Activated T-helper 2 cell treated with anti-CD3 and anti-CD28 coated beads, Interferon-gamma antibody, Interleukin-2, Interleukin-4, amounts not matched to agents 10 μg/mL and 5 μg/mL and 100 μg/mL, durations not matched to agents 14 hours and 24 hours and 36 hours (primary cell): ENCODE measurements around the gene SLC8A1. TPM values are rescaled to one million over a fixed set of nuclear protein-coding genes. Genes with fewer than 3 reads are reported as not detected.

Experiments
- DNase-seq: peaks from one replicate; pipeline ENCODE4 v3.0.0; 2021; ENCODE audit warnings: low spot score
- H3K27ac Mint-ChIP-seq: one replicate; pipeline ENCODE4 v1.8.0; 2021; ENCODE audit warnings: mixed read lengths
- H3K27me3 Mint-ChIP-seq: one replicate; pipeline ENCODE4 v1.8.0; 2021; ENCODE audit warnings: low read depth, mixed read lengths
- H3K36me3 Mint-ChIP-seq: one replicate; pipeline ENCODE4 v1.8.0; 2021; ENCODE audit warnings: low read depth, mixed read lengths
- H3K4me1 Mint-ChIP-seq: one replicate; pipeline ENCODE4 v1.8.0; 2021; ENCODE audit warnings: low read depth, mixed read lengths
- H3K4me3 Mint-ChIP-seq: one replicate; pipeline ENCODE4 v1.8.0; 2021; ENCODE audit warnings: low read depth, mild to moderate bottlenecking, moderate library complexity, mixed read lengths
- H3K9me3 Mint-ChIP-seq: one replicate; pipeline ENCODE4 v1.8.0; 2021; ENCODE audit warnings: mixed read lengths
- intact Hi-C: fragments of 100-400 bp; cut with micrococcal nuclease; formaldehyde crosslinking; loops from one replicate; pipeline ENCODE4 v1.15.1; 2023
- total RNA-seq: library from RNA; stranded (reverse); gene quantifications from 2 replicates; pipeline ENCODE4 v1.2.3, GENCODE V29; 2022

SLC8A1 gene
- total RNA-seq, 1 donor from 2014 or later: 5.5 TPM

DNA sequence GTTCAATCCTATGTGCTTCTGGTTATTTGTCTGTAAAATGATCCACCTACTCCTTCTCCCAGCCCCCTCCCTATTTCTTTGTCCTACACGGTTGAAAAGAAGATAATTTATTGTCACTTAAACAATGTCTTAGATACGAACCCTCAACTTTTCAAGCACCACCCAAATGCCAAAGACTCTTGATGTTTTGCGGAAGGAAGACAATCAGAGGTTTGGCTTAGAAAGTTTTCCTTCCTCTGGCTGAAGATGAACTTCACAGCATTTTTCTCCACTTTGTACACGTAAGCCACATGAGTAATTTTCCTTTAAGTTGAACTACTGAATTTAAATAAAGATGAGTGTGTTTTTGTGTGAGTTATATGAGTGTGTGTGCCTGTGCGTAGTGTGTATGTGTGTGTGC is 25.5 kb upstream of the SLC8A1 start:
- DNase-seq: no peak
- Mint-ChIP-seq H3K36me3 (no peaks in the 10 kb centered on the region), H3K27ac (no peak overlapping the region), H3K27me3 (peaks cover 2% of the 10 kb centered on the region), H3K9me3 (no peaks in the 10 kb centered on the region), H3K4me3 (no peak overlapping the region), H3K4me1 (peaks cover 1% of the 10 kb centered on the region)
- intact Hi-C loops: no loop called here

DNA sequence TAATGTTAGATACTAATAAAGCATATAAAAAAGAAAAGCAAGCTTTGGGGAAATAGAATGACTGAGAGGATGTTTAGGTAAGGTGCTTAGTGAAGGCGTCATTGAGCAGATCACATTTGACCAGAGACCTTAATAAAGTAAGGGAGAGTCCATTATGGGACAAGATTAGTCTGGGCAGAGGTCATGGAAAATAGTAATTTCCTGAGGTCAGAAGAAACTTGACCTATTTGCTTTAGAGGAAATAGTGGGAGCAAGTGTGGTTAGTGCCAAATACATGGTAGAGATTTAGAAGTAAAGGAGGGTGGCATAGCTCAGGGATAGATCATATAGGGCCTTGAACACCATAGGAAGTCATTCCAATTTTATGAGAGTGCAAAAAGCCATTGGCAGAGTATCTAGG is 24.5 kb upstream of the SLC8A1 start:
- no peaks in the 10 kb centered on the region for H3K9me3 Mint-ChIP-seq
- DNase-seq: no peak
- peaks cover 1% of the 10 kb centered on the region for H3K4me1 Mint-ChIP-seq
- H3K27ac Mint-ChIP-seq: no peak overlapping the region
- no peak overlapping the region for H3K4me3 Mint-ChIP-seq
- peaks cover 2% of the 10 kb centered on the region for H3K27me3 Mint-ChIP-seq
- H3K36me3 Mint-ChIP-seq: no peaks in the 10 kb centered on the region
- intact Hi-C loops: no loop called here

DNA sequence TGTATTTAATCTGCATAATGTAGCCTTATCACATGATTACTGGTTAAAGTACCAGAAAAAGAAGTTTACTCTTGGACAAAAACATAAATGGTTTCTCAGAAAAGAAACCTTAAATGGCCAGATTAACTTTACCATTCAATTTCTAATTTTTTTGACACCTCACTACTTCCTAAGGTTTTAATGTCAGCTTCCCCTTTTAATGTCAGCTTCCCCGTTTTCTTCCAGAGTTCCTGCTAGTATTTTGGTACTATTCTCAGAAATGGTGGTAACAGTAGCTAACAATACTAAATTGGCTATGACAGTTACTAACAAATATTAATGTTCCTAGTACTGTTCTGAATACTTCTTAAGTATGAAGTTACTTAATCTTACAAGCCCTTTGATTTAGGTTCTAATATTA is 22.4 kb upstream of the SLC8A1 start:
- no peak for DNase-seq
- no peaks in the 10 kb centered on the region for H3K36me3 Mint-ChIP-seq
- no peak overlapping the region for H3K4me3 Mint-ChIP-seq
- peaks cover 1% of the 10 kb centered on the region for H3K4me1 Mint-ChIP-seq
- no peaks in the 10 kb centered on the region for H3K9me3 Mint-ChIP-seq
- intact Hi-C loops: no loop called here
- H3K27ac Mint-ChIP-seq: no peak overlapping the region
- H3K27me3 Mint-ChIP-seq: peaks cover 2% of the 10 kb centered on the region

DNA sequence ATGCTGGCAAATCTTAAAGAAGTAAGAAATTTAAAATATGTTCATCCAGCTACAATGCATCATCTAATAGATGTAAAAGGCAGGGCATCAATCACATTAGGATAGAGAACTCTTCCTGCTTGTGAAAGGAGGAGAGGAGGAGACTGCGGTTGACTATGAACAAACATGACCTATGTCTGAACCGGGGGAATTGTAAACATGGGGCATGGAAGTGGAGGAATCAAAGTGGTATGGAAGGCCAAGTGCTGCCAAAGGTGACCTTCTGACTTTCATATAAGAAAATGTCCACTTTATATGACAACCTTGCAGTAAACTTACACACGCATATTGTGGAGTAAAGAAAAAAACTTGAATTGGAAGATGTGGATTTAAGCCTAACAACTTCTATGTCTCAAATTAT is 20.0 kb upstream of the SLC8A1 start:
- Mint-ChIP-seq H3K27ac (no peak overlapping the region), H3K27me3 (peaks cover 4% of the 10 kb centered on the region), H3K4me1 (no peaks in the 10 kb centered on the region), H3K4me3 (no peak overlapping the region), H3K36me3 (no peaks in the 10 kb centered on the region), H3K9me3 (no peaks in the 10 kb centered on the region)
- no peak for DNase-seq
- intact Hi-C loops: no loop called here

DNA sequence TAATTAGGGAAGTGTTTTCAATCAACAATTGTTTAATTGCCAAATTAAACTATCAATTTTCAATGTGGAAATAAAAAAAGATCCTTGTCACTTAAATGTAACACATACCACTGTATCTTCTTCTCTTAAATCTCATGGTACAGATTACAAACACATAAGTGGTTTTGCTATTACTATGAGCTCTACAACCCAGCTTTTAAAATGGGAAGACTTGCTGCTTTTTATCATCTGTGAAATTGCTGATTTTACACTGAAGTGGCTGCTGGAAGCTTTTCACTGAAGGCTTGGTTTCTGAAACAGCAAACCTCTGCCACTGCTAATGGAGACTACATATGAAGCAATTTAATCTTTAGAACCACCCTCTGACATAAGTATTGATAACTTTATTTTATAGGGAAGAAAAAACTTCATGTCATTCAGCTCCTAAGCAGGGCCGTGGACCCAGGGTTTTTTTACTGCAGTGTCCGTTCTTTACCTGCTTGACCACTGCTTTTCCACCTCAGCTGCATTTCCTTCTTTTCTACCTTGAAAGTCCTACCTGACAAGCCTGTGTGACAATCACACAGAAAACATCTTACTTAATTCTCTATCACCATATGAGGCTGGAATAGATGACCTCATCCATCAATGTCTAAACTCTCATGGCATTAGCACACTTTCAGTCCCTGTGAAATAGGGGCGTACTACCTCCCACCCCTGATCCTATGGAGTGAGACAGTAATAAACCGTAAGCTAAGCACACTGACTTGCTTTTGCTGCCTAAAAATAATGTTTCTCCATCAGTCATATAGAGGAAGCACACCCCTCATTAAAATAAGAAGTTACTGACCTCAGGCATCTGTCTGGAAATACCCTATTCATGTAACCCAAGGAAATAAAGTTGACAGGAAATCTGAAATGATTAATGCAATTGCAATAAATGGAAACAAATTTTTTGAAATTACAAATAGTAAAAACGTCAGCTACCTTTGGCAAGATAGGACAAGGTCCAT is 19.2 kb upstream of the SLC8A1 start:
- H3K27me3 Mint-ChIP-seq: peaks cover 4% of the 10 kb centered on the region
- no peaks in the 10 kb centered on the region for H3K36me3 Mint-ChIP-seq
- intact Hi-C loops: no loop called here
- no peaks in the 10 kb centered on the region for H3K9me3 Mint-ChIP-seq
- H3K4me3 Mint-ChIP-seq: no peak overlapping the region
- DNase-seq: no peak
- H3K27ac Mint-ChIP-seq: no peak overlapping the region
- no peaks in the 10 kb centered on the region for H3K4me1 Mint-ChIP-seq

DNA sequence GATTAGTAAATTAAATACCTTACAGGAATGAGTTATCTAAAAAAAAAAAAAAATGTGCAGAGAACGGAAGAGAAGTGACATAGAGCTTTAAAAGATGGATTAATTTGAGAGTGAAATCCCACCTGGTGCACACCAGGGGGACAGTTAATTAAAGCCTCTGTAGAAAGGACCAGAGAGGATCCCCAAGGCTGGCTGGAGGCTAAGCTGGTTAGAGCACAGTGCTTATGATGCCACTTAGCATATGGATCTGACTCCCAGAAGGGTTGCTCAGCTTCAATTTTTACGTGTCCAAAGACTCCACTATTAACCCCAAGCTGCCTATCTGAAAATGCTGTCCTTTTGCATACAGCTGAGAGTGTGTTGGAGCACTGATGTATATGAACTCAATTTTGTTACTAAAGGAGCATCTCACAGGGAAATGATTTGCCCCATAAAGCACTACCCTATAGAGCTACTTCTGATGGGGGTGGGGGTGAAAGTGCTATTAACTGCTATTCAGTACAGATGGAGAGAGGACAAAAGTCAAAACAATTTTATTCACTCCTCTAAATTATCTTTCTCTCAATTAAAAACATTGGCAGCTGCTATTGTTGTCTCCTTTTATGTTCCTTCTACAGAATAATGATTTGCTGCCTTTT is 15.2 kb upstream of the SLC8A1 start:
- Mint-ChIP-seq H3K4me3 (no peak overlapping the region), H3K27ac (no peak overlapping the region), H3K9me3 (no peaks in the 10 kb centered on the region), H3K27me3 (peaks cover 2% of the 10 kb centered on the region), H3K4me1 (no peaks in the 10 kb centered on the region), H3K36me3 (no peaks in the 10 kb centered on the region)
- DNase-seq: no peak
- intact Hi-C loops: no loop called here

DNA sequence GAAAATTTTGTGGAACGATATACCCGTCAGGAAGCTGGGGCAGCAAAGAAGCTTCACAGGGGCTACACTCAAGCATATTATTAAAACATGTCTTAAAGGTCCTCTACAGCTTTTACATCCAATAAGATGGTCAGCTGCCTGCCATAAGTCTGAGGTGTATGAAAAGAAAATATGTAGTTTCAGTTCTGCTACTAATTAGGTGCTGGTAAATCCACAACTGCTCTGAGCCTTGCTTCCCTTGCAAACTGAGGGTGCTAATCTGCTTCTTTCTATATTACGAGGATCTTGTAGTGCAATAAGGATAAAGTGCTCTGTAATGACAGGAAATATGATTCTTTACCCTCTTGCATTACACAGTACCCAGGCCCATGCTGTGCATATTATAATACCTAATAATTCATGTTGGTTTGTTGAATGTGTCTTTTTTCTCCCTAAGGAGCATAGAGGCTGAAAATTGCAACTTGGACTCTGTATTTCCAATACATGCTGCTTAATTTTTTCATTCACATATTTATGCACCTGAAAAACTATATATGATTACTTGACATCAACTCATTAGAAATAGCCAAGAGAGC is 14.5 kb upstream of the SLC8A1 start:
- no peaks in the 10 kb centered on the region for H3K9me3 Mint-ChIP-seq
- intact Hi-C loops: no loop called here
- H3K36me3 Mint-ChIP-seq: no peaks in the 10 kb centered on the region
- no peak for DNase-seq
- H3K4me3 Mint-ChIP-seq: no peak overlapping the region
- H3K27ac Mint-ChIP-seq: no peak overlapping the region
- no peaks in the 10 kb centered on the region for H3K4me1 Mint-ChIP-seq
- peaks cover 2% of the 10 kb centered on the region for H3K27me3 Mint-ChIP-seq

DNA sequence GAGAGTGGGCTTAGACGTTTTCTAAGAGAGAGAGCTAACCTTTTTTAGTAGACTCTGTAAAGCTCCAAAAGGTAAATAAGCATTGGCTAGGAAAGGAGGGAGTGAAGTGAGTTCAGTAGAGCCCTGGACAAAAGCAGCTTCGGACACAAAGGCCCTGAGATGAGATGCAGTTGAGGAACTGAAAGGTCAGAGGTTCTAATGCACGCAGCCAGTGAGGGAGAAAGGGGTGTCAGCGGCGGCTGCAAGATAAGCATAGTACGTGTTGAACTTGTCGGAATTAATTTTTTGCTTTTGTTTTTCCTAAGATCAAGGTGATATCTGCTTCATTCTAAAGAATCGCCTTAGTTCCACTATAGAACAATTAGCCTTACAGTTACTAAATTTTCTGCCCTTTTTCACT is 11.2 kb upstream of the SLC8A1 start:
- H3K4me3 Mint-ChIP-seq: no peak overlapping the region
- no peaks in the 10 kb centered on the region for H3K4me1 Mint-ChIP-seq
- intact Hi-C loops: no loop called here
- DNase-seq: no peak
- H3K36me3 Mint-ChIP-seq: no peaks in the 10 kb centered on the region
- no peaks in the 10 kb centered on the region for H3K9me3 Mint-ChIP-seq
- H3K27ac Mint-ChIP-seq: no peak overlapping the region
- H3K27me3 Mint-ChIP-seq: peaks cover 3% of the 10 kb centered on the region

DNA sequence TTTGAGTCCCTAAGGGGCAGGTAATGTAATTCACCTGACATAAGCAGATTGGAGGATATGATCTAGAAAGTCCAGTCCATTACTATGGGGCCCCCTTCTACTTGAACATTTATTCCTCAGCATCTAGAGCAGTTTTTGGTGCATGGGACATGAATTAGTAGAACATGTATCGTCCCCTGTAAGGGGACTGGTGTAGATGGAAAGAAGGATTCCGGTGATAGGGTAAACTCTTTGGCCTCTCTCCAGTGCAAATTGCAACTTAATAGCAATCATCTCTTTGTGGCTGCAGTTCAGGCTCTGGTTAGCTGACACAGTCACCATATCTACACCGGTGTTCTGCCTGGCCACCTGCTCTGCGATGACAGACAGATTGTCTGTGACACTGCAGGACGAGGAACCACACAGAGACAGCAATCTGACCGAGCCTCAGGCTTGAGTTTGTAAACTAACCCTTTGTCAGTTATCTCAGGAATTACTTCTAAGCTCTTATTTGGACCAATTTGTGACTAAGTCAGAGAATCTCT is 6.4 kb upstream of the SLC8A1 start:
- DNase-seq: no peak
- Mint-ChIP-seq H3K9me3 (no peaks in the 10 kb centered on the region), H3K27me3 (peaks cover 18% of the 10 kb centered on the region), H3K36me3 (no peaks in the 10 kb centered on the region), H3K4me3 (no peak overlapping the region), H3K27ac (no peak overlapping the region), H3K4me1 (no peaks in the 10 kb centered on the region)
- intact Hi-C loops: loop anchor here (10.0 kb wide), 1 partner anchor 214 kb away; no protein-coding TSS in a partner anchor

DNA sequence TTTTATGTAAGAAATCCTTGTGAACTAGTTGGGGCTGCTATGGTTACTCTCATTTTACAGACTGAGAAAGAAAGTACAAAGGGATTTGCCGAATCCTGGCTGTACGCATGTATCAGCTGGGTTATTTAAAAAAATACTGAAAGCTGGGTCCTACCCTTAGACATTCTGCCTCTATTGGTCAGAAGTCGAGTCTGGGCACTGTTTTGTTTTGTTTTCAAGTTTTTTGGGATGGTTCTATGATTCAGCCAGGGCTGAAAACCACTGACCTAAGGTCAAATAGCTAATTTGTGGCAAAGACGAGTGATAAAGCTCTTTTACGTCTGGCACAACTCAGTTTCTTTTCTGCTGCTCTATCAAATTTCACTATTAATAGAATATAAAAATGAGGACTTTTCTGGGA is 5.9 kb upstream of the SLC8A1 start:
- intact Hi-C loops: loop anchor here (10.0 kb wide), 1 partner anchor 213 kb away; no protein-coding TSS in a partner anchor
- no peak overlapping the region for H3K4me3 Mint-ChIP-seq
- no peaks in the 10 kb centered on the region for H3K4me1 Mint-ChIP-seq
- no peaks in the 10 kb centered on the region for H3K36me3 Mint-ChIP-seq
- H3K27ac Mint-ChIP-seq: no peak overlapping the region
- no peak for DNase-seq
- H3K27me3 Mint-ChIP-seq: peaks cover 22% of the 10 kb centered on the region
- no peaks in the 10 kb centered on the region for H3K9me3 Mint-ChIP-seq

DNA sequence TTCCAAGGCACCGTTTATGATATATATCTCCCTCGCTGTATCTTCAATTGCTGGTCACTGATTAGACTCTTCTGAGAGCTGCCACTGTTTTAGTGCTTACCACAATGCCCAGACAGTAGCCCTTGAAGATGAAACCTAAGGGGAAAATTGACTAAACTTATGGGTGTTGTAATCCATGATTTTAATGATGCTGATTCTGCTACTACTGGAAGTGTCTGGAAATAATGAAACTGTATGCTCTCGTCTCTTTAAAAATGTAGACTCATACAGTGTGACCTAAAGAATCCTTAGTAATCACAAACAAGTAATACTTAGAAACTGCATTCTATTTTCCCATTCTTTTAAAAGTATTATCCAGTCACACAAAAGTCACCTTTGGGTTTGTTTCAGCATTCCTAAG is 5.5 kb upstream of the SLC8A1 start:
- H3K4me3 Mint-ChIP-seq: no peak overlapping the region
- H3K36me3 Mint-ChIP-seq: peaks cover 2% of the 10 kb centered on the region
- H3K9me3 Mint-ChIP-seq: no peaks in the 10 kb centered on the region
- peaks cover 26% of the 10 kb centered on the region for H3K27me3 Mint-ChIP-seq
- DNase-seq: no peak
- H3K4me1 Mint-ChIP-seq: peaks cover 4% of the 10 kb centered on the region
- intact Hi-C loops: loop anchor here (10.0 kb wide), 1 partner anchor 213 kb away; no protein-coding TSS in a partner anchor
- H3K27ac Mint-ChIP-seq: no peak overlapping the region

DNA sequence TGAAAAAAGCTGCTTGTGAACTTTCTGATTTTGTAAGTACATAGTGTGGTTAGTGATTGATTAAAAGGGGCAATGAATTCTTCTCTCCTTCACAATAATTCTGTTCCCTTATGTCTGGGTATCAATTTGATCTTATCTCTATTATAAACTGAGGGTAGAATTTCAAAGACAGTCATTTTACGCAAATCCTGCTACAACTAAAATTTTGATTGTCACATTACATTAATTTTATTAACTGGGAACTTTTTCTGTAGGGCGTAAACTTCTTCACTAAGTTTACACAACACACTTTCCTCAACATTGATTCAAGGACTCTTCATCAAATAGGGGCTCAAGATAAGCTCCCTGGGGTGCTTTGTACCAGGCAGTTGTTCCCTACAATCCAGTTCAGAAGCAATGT is 5.0 kb upstream of the SLC8A1 start:
- DNase-seq: no peak

More for the DNA sequence above, 5.0 kb upstream of the SLC8A1 start:
- intact Hi-C loops: loop anchor here (10.0 kb wide), 1 partner anchor 212 kb away; no protein-coding TSS in a partner anchor
- H3K27ac Mint-ChIP-seq: no peak overlapping the region
- H3K4me3 Mint-ChIP-seq: no peak overlapping the region
- no peaks in the 10 kb centered on the region for H3K9me3 Mint-ChIP-seq
- H3K27me3 Mint-ChIP-seq: peaks cover 28% of the 10 kb centered on the region
- peaks cover 3% of the 10 kb centered on the region for H3K36me3 Mint-ChIP-seq
- H3K4me1 Mint-ChIP-seq: peaks cover 5% of the 10 kb centered on the region
